HepG2 (cell line): ENCODE results near the gene KCNG4. TPM values are rescaled to one million over a fixed set of nuclear protein-coding genes. Genes with fewer than 3 reads are reported as not detected.

Experiments
- DNMT1 ChIP-seq: sonication (generic); formaldehyde crosslinking; IDR thresholded peaks from 2 replicates; pipeline ENCODE4 v1.5.1; 2020; ENCODE audit warnings: mild to moderate bottlenecking, missing genetic modification reagents
- KDM5B ChIP-seq: sonication (generic); formaldehyde crosslinking; IDR thresholded peaks from 2 replicates; pipeline ENCODE4 v1.4.0; 2020; ENCODE audit warnings: missing genetic modification reagents, mild to moderate bottlenecking, borderline replicate concordance
- KLF13 ChIP-seq: sonication (generic); formaldehyde crosslinking; IDR thresholded peaks from 2 replicates; pipeline ENCODE4 v1.4.0; 2020; ENCODE audit warnings: mild to moderate bottlenecking, missing genetic modification reagents
- PRDM4 ChIP-seq: sonication (generic); formaldehyde crosslinking; IDR thresholded peaks from 2 replicates; pipeline ENCODE4 v1.9.0; 2021; ENCODE audit warnings: missing genetic modification reagents, borderline replicate concordance
- RORA ChIP-seq: sonication (generic); formaldehyde crosslinking; IDR thresholded peaks from 2 replicates; pipeline ENCODE4 v1.5.0; 2020; ENCODE audit warnings: mild to moderate bottlenecking, missing genetic modification reagents, moderate library complexity
- RXRB ChIP-seq: IDR thresholded peaks from 2 replicates; pipeline ENCODE4 v1.6.1; 2016; ENCODE audit warnings: borderline replicate concordance, missing genetic modification reagents, missing compliant biosample characterization
- ZFP37 ChIP-seq: sonication (generic); formaldehyde crosslinking; IDR thresholded peaks from 2 replicates; pipeline ENCODE4 v1.4.0; 2020; ENCODE audit warnings: missing genetic modification reagents, borderline replicate concordance
- ZNF446 ChIP-seq: sonication (generic); formaldehyde crosslinking; IDR thresholded peaks from 2 replicates; pipeline ENCODE4 v1.5.0; 2020; ENCODE audit warnings: mild to moderate bottlenecking, missing genetic modification reagents
- polyA plus RNA-seq, 8 experiments: library from polyadenylated mRNA; depleted of rRNA in 3 of 8; stranded (reverse) in 7 of 8; unstranded in 1 of 8; fragments of >200 nt; fragmentation: Illumina TruSeq in 4 of 8; extraction: Trizol in 4 of 8; gene quantifications; 2 replicates each; pipeline versions ENCODE4 v1.2.1 to v1.2.3, GENCODE V29; 2011 to 2016; ENCODE audit warnings: low read depth in 4 of 8, missing spikeins in 1 of 8, mixed read lengths in 1 of 8; ENCODE audit not compliant: insufficient read depth in 1 of 8
- total RNA-seq, 5 experiments: library from RNA; depleted of rRNA; stranded (reverse); fragments of >200 nt; fragmentation: Illumina TruSeq; extraction: Trizol; gene quantifications; 2 replicates each; pipeline ENCODE4 v1.2.3, GENCODE V29; 2016; ENCODE audit warnings: low read depth in 1 of 5
- TF ChIP-seq, protein P1 (sequence below): sonication (generic); formaldehyde crosslinking; IDR thresholded peaks from 2 replicates; pipeline ENCODE4 v1.4.0; 2020; ENCODE audit warnings: missing genetic modification reagents
- TF ChIP-seq, protein P2 (sequence below): sonication (generic); formaldehyde crosslinking; IDR thresholded peaks from 2 replicates; pipeline ENCODE4 v1.8.0; 2022; ENCODE audit warnings: mild to moderate bottlenecking, missing genetic modification reagents; ENCODE audit not compliant: insufficient replicate concordance
- TF ChIP-seq, protein P3 (sequence below): sonication (generic); formaldehyde crosslinking; IDR thresholded peaks from 2 replicates; pipeline ENCODE4 v1.4.0; 2020; ENCODE audit warnings: mild to moderate bottlenecking, missing genetic modification reagents
- TF ChIP-seq, protein P4 (sequence below): sonication (generic); formaldehyde crosslinking; IDR thresholded peaks from 2 replicates; pipeline ENCODE4; 2020; ENCODE audit warnings: missing genetic modification reagents, mild to moderate bottlenecking, borderline replicate concordance
- TF ChIP-seq, protein P5 (sequence below): sonication (generic); formaldehyde crosslinking; IDR thresholded peaks from 2 replicates; pipeline ENCODE4 v1.4.0; 2020; ENCODE audit warnings: mild to moderate bottlenecking, missing genetic modification reagents

Gene KCNG4
- total and polyA plus RNA-seq, 2 of the 13 experiments (the other 11 are each of a cell fraction or from before 2014, with no cell fraction given) = not detected

GRCh38 chr16:84175350-84176081, 64.3 kb downstream of the KCNG4 start (continued):
- TF ChIP-seq PRDM4 = no peak
- TF ChIP-seq KDM5B (CRISPR knock-in tag) = no peak
- TF ChIP-seq RORA = no peak
- TF ChIP-seq, protein P1, sequence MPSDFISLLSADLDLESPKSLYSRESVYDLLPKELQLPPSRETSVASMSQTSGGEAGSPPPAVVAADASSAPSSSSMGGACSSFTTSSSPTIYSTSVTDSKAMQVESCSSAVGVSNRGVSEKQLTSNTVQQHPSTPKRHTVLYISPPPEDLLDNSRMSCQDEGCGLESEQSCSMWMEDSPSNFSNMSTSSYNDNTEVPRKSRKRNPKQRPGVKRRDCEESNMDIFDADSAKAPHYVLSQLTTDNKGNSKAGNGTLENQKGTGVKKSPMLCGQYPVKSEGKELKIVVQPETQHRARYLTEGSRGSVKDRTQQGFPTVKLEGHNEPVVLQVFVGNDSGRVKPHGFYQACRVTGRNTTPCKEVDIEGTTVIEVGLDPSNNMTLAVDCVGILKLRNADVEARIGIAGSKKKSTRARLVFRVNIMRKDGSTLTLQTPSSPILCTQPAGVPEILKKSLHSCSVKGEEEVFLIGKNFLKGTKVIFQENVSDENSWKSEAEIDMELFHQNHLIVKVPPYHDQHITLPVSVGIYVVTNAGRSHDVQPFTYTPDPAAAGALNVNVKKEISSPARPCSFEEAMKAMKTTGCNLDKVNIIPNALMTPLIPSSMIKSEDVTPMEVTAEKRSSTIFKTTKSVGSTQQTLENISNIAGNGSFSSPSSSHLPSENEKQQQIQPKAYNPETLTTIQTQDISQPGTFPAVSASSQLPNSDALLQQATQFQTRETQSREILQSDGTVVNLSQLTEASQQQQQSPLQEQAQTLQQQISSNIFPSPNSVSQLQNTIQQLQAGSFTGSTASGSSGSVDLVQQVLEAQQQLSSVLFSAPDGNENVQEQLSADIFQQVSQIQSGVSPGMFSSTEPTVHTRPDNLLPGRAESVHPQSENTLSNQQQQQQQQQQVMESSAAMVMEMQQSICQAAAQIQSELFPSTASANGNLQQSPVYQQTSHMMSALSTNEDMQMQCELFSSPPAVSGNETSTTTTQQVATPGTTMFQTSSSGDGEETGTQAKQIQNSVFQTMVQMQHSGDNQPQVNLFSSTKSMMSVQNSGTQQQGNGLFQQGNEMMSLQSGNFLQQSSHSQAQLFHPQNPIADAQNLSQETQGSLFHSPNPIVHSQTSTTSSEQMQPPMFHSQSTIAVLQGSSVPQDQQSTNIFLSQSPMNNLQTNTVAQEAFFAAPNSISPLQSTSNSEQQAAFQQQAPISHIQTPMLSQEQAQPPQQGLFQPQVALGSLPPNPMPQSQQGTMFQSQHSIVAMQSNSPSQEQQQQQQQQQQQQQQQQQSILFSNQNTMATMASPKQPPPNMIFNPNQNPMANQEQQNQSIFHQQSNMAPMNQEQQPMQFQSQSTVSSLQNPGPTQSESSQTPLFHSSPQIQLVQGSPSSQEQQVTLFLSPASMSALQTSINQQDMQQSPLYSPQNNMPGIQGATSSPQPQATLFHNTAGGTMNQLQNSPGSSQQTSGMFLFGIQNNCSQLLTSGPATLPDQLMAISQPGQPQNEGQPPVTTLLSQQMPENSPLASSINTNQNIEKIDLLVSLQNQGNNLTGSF (CRISPR knock-in tag) = no peak
- TF ChIP-seq KLF13 (CRISPR knock-in tag) = no peak
- TF ChIP-seq ZNF446 (CRISPR knock-in tag) = no peak
- no peak for TF ChIP-seq DNMT1 (CRISPR knock-in tag)
- TF ChIP-seq ZFP37 (CRISPR knock-in tag) = no peak
- TF ChIP-seq, protein P2, sequence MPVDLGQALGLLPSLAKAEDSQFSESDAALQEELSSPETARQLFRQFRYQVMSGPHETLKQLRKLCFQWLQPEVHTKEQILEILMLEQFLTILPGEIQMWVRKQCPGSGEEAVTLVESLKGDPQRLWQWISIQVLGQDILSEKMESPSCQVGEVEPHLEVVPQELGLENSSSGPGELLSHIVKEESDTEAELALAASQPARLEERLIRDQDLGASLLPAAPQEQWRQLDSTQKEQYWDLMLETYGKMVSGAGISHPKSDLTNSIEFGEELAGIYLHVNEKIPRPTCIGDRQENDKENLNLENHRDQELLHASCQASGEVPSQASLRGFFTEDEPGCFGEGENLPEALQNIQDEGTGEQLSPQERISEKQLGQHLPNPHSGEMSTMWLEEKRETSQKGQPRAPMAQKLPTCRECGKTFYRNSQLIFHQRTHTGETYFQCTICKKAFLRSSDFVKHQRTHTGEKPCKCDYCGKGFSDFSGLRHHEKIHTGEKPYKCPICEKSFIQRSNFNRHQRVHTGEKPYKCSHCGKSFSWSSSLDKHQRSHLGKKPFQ (CRISPR knock-in tag) = no peak
- TF ChIP-seq, protein P3, sequence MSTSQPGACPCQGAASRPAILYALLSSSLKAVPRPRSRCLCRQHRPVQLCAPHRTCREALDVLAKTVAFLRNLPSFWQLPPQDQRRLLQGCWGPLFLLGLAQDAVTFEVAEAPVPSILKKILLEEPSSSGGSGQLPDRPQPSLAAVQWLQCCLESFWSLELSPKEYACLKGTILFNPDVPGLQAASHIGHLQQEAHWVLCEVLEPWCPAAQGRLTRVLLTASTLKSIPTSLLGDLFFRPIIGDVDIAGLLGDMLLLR (CRISPR knock-in tag) = no peak
- TF ChIP-seq, protein P4, sequence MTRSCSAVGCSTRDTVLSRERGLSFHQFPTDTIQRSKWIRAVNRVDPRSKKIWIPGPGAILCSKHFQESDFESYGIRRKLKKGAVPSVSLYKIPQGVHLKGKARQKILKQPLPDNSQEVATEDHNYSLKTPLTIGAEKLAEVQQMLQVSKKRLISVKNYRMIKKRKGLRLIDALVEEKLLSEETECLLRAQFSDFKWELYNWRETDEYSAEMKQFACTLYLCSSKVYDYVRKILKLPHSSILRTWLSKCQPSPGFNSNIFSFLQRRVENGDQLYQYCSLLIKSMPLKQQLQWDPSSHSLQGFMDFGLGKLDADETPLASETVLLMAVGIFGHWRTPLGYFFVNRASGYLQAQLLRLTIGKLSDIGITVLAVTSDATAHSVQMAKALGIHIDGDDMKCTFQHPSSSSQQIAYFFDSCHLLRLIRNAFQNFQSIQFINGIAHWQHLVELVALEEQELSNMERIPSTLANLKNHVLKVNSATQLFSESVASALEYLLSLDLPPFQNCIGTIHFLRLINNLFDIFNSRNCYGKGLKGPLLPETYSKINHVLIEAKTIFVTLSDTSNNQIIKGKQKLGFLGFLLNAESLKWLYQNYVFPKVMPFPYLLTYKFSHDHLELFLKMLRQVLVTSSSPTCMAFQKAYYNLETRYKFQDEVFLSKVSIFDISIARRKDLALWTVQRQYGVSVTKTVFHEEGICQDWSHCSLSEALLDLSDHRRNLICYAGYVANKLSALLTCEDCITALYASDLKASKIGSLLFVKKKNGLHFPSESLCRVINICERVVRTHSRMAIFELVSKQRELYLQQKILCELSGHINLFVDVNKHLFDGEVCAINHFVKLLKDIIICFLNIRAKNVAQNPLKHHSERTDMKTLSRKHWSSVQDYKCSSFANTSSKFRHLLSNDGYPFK = peak; percentile 24; the same call in 1 of the 2 replicates
- TF ChIP-seq, protein P5, sequence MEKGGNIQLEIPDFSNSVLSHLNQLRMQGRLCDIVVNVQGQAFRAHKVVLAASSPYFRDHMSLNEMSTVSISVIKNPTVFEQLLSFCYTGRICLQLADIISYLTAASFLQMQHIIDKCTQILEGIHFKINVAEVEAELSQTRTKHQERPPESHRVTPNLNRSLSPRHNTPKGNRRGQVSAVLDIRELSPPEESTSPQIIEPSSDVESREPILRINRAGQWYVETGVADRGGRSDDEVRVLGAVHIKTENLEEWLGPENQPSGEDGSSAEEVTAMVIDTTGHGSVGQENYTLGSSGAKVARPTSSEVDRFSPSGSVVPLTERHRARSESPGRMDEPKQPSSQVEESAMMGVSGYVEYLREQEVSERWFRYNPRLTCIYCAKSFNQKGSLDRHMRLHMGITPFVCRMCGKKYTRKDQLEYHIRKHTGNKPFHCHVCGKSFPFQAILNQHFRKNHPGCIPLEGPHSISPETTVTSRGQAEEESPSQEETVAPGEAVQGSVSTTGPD = no peak
- 0 out of 2 replicates have a peak, but pooled peaks have one; percentile 8 for TF ChIP-seq RXRB (CRISPR knock-in tag)
